Measurements from ENCODE around the gene TMEM145.

The TMEM145 gene

DNA sequence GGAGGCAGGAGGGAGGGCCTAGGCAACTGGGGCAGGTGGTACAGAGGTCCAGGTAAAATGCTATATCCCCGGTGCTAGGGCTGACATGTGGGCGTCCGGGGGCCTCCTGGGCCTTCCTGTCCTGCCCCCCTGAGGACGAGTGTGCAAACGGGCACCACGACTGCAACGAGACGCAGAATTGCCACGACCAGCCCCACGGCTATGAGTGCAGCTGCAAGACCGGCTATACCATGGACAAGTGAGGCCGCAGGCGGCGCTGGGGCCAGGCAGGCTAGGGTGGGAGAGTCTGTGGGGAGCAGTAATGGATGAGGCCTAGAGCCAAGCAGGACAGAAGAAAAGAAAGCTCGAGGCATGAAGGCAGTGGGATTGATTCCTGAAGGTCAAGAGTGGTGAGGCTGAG, 55.7 kb downstream of the TMEM145 start:
- no peak for DNase-seq (ENCODE audit: extremely low read depth, low read depth)
- TF ChIP-seq, protein P1, sequence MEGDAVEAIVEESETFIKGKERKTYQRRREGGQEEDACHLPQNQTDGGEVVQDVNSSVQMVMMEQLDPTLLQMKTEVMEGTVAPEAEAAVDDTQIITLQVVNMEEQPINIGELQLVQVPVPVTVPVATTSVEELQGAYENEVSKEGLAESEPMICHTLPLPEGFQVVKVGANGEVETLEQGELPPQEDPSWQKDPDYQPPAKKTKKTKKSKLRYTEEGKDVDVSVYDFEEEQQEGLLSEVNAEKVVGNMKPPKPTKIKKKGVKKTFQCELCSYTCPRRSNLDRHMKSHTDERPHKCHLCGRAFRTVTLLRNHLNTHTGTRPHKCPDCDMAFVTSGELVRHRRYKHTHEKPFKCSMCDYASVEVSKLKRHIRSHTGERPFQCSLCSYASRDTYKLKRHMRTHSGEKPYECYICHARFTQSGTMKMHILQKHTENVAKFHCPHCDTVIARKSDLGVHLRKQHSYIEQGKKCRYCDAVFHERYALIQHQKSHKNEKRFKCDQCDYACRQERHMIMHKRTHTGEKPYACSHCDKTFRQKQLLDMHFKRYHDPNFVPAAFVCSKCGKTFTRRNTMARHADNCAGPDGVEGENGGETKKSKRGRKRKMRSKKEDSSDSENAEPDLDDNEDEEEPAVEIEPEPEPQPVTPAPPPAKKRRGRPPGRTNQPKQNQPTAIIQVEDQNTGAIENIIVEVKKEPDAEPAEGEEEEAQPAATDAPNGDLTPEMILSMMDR (IDR thresholded peaks at IDR 0.05; ENCODE audit: low read depth, low read length), result no peak

DNA sequence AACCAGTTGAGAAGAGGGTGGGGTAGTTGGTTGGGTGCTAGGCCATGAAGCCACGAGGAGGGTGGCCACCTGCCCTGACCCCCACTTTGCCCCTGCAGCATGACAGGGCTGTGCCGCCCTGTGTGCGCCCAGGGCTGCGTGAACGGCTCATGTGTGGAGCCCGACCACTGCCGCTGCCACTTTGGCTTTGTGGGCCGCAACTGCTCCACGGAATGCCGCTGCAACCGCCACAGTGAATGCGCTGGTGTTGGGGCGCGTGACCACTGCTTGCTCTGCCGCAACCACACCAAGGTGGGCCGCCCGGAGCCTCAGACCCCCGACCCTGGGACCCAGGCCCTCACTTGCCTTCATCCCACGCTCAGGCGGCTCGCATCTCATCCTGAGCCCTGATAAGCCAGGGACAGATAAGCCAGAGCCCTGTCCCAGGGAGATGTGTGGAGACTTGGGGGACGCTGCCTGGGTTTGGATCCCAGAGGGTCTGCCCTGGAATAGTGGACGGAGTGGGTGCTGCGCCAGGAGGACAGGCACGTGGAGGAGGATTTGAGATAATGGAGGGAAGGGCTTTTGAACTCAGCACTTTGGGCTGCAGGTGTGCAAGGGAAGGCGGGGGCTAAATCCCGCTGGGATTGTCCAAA, 56.4 kb downstream of the TMEM145 start:
- TF ChIP-seq, protein P1 (IDR thresholded peaks at IDR 0.05; ENCODE audit: low read depth, low read length), result no peak
- no peak for DNase-seq (ENCODE audit: extremely low read depth, low read depth)

DNA sequence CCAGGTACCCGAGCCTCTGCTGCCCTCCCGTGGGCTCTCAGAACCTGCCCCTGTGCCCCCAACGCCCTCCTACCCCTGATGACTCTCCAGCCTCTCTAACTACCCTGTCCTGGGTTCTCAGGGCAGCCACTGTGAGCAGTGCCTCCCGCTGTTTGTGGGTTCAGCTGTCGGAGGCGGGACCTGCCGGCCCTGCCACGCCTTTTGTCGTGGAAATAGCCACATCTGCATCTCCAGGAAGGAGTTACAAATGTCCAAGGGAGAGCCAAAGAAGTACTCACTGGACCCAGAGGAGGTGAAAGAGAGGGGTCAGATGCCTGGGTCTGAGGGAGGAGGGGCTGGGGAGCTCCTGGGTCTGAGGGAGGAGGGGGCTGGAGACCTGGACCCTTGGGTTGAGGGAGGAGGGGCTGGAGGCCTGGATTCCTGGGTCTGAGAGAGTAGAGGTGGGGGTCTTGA, 57.0 kb downstream of the TMEM145 start:
- TF ChIP-seq, protein P1 (IDR thresholded peaks at IDR 0.05; ENCODE audit: low read depth, low read length), result no peak
- DNase-seq (ENCODE audit: extremely low read depth, low read depth), result no peak

DNA sequence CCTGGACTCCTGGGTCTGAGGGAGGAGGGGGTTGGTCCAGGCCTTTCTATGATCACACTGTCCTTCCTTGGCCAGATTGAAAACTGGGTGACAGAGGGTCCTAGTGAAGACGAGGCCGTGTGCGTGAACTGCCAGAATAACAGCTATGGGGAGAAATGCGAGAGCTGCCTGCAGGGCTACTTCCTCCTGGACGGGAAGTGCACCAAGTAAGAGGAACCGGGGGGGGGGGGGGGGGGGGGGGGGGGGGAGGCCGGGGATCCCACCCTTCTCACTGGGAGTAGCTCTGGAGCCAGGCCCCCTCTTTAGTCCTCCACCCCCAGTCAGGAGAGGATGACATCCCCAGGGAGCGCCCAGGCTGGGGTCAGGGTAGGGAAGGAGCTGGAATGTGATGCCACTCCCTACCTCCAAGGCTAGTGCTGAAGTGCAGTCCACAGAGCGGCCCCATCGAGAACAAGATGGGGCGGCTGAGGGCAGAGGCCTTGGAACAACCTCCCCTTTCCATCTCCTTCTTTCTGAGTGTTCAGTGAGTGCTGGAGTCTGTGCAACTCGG, 57.6 kb downstream of the TMEM145 start:
- DNase-seq (ENCODE audit: extremely low read depth, low read depth), result no peak
- TF ChIP-seq, protein P1 (IDR thresholded peaks at IDR 0.05; ENCODE audit: low read depth, low read length), result no peak

Measured in AG09319 (cell line).